Effector CD8-positive, alpha-beta T cell (primary cell): ENCODE measurements around the gene TBX18.

Source experiments
- DNase-seq: peaks from one replicate; lab custom pipeline; 2025; lab: John Stamatoyannopoulos, UW
- total RNA-seq, 4 experiments: gene quantifications; one replicate each; lab custom pipeline; 2026; lab: John Stamatoyannopoulos, UW

Gene TBX18
- 0 to 0.53 (median 0.18) reads per million in 4 experiments for total RNA-seq

DNA sequence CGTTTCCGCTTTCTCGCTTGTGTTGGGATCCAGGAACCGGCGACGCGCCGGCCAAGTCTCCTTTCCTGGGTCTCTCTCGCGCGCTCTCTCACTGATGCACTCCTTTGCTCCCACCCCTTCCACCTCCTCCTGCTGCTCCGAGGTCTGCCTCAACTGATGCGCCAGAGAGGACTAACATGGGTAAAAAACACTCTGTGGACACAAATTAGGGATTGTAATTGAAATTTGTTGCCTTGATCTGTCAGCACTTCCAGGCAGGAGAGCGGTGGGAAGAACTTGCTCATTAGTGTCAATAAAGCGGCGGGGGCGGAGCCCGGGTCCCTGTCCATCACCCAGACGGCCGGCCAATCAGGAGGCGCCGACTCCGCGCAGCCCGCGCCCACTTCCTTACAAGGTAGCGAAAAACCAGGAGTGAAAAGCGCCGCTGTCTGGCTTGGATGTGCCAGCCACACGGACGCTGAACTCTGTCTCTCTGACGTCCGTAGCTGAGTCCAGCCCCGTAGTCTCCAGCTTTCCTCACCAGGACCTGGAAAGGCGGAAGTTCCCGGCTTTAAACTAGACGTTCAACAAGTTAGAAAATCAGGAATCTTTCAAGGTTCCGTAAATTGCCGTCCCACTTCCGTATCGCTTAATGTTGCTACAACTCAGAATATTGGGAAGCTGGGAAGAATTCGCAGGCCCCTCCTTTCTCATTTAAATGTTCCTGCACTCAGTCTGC, at the start of gene TBX18:
TSS of gene TBX18 (minus strand) at position 267 of the 718 bp plus-strand sequence. CDS start 417 bp downstream, outside the sequence.
- DNase-seq: no peak

DNA sequence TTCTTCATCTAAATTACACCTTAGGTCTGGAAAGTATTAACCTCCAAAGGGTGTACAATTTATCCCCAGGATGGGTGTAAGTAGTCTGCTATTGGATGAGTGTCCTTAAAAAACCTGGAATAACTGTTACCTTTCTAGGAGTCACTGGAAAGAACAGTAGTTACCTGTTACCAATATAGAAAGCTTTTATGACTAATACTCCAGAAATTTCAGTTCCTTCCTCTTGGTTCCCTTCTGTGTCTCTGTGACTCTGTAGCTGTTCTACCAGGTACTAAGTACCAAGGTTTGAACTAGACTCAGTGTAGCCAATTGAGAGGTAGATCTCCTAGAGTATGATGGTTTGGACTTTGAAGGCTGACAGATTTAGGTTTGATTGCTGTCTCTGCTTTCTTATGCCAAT, 47.0 kb upstream of the TBX18 start:
- DNase-seq: no peak

DNA sequence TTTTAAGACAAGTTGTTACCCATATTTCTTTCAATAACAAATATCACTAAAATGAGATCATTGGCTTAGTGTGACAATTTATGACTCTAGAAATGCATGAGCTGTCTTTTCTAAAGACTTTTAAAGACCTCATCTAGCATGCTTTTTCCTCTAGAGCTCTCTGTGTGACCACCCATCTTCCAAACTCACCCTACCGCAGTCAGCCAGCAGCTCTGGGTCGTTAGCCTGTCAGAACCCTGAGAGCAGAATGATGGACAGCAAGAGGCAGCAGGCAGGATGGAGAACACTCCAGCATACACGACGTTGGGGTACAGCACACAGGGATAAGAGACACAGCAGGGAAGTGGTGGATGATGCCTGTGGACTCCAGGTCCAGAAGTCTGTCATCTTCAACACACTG, 45.1 kb upstream of the TBX18 start:
- DNase-seq: no peak

DNA sequence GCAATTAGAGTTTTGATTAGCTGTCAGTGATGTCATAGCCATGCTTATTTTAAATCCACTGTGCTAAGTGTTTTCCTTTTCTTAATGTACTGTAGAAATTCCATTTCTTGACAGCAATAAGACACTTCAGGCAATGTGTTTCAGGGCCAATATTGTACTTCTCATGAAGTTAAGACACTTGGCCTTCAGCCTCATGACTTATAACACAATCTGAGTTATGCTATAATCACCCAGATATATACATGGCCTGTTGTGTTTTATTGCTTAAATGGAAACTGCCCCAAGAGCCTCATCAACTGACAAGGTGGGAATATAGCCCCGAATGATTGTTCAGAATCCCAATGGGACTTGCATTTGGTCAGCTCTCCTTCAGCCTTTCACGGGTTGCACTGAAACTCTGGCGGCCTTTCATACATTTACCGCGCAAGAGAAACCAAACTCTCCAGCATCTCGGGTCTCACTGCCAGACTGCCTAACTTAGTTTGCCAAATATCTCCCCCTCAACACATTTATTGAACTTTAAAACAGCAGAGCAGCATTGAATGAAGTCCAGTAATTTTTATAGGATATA, 44.2 kb upstream of the TBX18 start:
- DNase-seq: no peak

DNA sequence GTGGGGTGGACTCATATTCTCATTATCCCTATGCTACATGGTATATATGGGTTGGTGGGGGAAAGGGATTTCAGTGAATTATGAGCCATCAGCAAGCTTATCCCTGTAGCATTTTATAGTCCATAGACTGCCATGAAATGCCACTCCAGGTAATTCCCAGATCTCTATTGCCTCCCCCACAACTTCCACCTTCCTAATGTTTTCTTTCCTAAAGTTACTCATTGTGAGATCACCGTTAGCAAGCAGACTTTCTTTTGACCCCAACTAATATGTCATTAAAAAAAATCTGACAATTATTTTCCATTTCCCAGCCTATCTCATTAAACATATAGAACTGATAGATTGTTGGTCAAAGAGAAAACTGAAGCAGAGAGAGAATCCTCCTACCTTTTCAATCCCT, 40.7 kb upstream of the TBX18 start:
- DNase-seq: no peak

DNA sequence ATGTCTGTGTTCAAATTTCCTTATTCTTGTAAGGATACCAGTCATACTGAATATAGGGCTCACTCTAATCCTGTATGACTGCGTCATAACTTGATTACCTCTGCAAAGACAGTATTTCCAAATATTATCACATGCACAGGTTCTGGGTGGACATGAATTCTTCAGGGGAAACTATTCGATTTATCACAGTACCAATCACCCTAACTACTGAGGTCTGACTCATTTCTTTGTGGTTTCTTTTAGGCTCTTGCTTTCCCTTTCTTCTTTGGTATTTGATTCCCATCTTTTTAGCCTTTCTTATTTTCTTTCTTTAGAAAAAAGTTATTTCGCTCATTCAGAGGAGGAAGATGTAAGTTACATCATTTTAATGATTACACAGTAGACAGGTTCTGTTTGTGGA, 40.3 kb upstream of the TBX18 start:
- DNase-seq: no peak

DNA sequence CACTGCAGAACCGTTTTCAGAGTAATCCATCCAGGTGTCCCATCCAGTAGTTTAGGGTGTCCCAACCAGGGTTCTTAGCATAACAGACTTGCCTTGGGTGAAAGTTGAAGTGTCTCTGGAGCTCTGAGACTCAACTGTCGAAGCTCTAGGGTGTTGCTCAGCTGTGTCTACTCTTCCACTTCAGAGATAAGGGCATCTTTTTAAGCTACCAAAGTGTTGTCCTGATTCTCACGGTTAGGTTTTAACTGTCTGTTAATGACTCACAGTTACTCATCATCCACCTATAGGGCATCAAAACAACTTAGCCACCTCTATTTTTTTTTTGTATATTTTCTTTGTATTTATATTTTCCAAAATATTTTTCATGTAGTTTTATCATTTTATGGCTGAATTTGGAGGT, 36.9 kb upstream of the TBX18 start:
- no peak for DNase-seq

DNA sequence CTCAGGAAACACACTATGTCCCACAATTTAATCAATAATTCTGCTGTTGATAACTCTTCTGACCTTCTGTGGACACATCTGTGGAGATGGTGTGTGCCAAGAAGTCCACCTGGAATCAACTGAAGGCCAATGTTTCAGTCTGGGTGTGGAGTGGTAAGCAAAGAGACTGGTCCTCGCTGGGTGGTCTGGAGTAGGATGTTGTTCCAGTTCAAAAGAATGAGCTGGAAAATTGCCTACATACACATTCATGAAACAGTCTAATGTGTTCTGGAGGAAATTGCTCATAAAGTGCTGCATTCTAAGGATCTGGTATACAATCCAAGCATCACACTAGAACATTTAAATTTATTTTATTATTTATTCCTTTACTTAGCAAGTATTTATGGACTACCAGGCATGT, 33.9 kb upstream of the TBX18 start:
- DNase-seq: no peak

DNA sequence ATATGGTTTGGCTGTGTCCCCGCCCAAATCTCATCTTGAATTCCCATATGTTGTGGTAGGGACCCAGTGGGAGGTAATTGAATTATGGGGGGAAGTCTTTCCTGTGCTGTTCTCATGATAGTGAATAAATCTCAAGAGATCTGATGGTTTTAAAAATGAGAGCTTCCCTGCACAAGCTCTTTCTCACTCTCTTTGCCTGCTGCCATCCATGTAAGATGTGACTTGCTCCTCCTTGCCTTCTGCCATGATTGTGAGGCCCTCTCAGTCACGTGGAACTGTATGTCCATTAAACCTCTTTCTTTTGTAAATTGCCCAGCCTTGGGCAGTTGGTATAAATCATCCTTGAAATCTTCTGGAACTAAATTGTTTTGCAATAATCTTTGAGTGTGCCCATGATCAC, 31.9 kb upstream of the TBX18 start:
- DNase-seq: no peak

DNA sequence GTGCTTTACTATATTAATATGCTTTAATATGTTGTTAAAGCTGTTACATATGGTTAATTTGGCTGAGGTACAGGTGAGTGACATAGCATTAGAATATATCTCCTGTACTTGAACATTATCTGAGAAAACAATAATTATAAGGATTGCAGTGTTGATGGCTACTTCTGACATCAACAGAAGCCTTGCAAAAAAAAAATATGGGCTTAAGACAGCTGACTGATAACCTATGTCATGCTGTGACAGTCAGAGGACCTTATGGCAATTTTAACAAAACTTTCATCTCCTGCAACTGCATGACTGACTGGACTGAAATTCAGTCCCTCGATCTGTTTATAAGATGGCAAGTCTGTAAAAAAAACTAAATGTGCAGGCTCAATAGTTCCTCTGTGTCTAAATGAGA, 27.5 kb upstream of the TBX18 start:
- no peak for DNase-seq

DNA sequence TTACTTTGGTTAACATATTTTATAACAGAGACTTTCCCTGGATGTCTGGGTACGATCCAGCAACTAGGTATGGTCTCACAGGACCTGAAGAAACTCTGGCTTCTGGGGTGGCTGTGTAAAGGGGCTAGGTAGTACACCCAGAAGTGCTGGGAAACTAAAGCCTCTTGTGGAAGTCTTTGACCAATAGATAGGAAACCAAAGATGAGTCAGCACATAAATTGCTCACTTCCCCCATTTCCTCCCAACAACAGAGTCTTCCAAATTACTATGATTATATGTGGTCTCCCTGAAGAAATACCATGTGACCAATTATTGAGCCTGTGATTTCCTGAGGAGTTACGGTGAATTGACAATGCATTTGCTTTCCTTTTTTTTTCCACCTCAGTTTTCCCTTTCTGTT, 26.8 kb upstream of the TBX18 start:
- no peak for DNase-seq

DNA sequence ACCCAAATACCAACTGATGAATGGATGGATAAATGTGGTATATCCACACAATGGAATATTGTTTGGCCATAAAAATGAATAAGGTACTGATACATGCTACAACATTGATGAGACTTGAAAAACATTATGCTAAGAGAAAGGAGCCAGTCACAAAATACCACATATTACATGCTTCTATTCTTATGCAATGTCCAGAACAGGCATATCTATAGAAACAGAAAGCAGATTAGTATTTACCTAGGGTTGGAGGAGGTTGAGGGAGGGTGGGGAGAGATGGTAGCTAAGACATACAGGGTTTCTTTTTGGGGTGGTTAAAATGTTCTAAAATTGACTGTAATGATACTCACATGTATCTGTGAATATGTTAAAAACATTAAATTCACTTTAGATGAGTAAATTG, 24.8 kb upstream of the TBX18 start:
- no peak for DNase-seq

DNA sequence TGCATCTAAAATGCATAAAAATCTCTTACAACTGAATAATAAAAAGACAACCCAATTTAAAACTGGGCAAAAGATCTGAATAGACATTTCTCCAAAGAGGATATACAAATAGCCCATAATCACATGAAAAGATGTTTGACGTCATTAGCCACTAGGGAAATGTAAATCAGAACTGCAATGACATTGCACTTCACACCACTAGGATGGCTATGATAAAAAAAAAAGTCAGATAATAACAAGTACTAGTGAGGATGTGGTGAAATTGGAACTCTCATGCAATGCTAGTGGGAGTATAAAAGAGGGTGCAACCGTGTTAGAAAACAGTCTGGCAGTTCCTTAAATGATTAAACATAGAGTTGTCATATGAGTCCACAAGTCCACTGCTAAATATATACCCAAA, 24.3 kb upstream of the TBX18 start:
- no peak for DNase-seq

DNA sequence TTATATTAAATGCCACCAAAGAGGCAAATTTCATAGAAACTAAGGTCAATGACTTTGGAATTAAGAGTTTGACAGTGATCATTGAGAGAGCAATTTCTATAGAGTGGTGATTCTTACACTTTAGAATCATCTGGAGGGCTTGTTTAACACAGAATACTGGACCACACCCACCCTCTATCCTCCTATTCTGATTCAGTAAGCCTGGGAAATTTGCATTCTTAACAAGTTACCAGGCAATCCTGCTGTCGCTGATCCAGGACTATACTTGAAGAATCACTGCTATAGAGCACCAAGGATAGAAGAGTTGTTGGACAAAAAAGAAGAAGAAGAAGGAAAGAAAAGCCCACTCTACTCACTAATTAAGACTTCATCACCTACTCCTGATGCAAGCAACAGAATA, 21.3 kb upstream of the TBX18 start:
- no peak for DNase-seq

DNA sequence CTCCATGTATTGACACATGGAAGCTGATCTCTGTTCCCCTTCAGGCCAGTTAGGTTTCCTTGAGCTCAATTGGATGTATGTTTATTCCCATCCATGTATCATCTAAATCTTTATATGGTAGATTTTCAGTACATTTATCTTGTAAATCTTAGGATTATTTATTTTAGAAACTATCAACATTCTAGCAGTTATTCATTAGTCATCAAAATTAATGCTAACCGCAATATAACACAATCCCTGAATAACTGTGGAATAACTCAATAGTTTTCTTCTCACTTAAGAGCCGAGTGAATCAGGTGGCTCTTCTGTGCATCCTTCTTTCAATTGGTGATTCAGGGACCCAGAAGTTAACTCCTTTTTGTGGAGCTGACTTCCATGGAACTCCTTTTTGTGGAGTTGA, 15.5 kb upstream of the TBX18 start:
- DNase-seq: no peak

DNA sequence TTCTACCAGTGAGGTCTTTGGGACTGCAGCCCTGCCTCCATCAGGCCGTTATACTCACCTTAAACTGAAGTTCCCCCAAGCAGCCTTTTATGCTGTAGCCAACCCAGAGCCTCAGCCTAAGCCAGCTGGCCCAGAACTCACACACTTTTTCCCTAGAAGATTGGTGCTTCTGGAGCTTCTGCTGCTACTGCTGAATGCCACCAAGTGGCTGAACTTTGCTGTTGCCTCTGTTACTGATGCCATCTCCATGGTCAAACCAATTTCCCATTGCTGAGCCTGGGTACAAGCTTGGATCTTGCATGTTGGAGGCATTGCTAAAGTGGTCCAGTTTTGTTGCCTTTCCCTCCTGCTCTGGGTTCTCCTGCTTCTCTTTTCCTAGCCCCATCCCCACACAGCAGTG, 15.0 kb upstream of the TBX18 start:
- DNase-seq: no peak

DNA sequence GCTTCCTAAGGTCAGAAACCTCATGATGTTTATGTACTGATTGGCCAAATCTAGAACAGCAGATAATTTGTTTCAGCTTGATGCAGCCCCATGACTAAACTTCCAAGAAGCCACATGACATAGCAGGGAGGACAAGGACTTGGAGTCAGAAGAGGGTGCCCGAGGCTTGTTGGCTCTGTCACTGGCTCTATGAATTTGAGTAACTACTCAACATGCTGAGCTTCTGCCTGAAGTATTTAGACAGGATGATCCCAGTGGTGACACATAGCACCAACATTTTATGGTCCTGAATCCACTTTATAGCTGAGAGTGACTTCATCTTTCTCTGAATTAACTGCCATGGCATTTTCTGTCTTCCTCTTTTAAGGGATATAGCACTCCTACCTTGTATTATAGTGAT, 13.5 kb upstream of the TBX18 start:
- DNase-seq: no peak

DNA sequence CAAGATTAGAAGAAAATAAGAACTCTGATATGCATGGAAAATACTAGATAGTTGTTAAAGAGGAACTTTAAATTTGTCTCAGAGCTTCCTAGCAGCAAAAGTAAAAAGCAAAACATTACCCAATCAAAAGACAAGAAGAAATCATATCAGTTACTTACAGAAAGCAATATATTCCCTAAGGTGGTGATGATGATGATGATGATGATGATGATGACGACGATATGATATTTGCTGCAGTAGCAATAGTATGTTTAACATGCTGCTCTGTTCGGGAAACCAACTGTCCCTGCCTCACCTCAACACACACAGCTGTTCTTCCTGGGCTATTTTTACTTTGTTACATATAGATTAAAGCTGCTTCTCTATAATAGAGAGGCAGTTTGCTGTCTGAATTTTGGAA, 12.0 kb upstream of the TBX18 start:
- DNase-seq: no peak

DNA sequence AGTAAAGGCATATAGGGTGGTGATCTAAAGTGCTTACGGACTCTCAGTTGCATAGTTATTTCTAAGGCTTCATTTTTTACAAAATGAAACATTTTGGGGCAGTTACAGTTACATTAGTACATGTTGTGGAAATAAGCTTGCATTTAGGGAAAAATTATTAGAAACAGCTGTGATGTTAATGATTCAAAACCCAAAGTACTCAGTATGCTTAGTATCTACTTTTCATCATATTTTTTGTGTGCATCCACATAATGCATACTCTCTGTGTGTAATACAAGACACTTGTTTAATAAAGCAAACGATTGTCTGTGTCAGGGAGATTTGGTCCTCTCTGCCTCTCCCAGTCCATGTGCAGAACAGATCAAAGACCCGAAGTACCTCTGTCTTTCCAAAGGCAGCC, 11.4 kb upstream of the TBX18 start:
- DNase-seq: no peak

DNA sequence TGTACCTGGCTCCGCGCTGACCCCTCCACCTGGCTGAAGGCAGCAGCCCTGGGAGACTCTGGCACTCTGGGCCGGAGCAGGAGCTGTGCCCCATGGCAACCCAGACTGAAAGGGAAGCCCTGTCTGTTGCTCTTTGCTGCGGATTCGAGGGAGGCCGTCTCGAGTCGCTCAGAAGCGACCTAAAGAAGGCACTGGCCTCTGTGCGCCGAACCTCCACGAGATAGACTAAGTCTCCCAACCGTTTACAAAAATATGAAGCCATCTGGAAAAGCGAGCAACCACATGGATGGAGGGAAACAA, 10.5 kb upstream of the TBX18 start:
- no peak for DNase-seq

DNA sequence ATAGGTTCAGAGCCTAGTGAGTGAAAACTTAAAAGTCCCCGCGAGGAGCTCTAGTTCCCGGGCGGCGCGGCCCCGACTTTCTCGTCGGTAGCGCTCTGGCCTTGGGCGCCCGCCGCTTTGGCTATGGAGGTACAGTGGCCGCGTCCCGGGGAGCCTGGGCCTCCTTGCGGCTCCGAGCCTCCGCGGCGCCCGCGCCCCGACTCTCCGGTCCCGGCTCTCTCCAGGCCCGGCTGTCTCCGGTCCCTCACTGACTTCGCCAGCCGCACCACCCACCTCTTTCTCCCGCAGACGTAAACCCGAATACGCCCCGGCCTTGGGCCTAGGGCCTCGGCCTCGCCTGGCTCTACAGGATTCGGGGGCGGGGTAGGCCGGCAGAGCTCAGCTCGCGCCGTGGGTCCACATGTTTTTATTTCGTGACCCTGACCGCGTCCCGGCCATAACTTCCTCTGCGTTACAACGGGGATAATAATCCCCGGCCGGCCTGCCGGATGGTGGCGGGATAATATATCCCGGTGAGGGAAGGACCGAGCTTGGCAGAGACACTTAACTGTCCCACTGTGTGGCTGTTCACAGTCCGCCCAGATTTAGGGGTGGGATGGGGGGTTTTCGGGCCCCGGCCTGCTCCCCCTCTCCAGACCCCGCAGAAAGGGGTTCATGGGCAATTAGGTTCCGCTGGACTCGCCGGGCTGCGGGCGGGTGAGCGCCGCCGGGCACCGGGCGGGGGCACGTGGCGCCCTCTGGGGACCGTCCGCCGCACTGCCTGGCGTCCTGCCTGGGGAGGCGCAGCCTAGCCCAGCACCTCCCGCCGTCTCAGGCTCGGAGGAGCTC, 10.0 kb upstream of the TBX18 start:
- DNase-seq: no peak

DNA sequence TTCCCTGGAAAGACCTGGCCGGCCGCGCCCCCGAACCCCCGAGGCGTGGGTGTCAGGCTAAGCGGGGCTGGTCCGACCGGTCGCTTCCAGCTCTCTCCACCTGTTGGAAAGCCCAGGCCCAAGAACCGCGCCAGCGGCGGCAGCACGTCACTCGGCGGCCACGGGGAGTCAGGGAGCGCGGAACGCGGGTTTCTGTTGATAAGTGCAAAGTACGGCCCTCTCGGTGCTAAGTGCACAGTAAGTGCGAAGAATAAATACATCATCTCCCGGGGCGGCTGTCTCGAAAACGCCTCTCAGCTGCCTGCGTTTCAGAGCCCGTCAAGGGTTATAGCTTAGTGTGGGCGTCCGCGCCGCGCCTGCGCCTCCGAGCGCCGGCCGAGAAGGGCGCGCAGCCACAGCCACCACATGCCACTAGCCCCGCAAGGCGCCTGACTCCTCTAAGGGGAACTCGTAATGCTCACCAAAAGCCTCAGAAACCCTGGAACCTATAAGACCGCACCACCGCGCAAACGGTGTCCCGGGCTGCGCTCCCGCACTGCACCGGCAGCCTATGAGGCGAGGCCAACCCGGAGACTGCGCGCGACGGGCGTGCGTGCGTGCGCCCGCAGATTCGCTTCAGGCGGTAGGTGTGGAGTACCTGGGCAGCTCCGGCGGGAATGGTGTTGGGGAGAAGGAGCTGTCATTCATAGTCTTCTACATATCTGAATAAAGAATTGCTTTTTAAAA, 9.2 kb upstream of the TBX18 start:
- DNase-seq: no peak

DNA sequence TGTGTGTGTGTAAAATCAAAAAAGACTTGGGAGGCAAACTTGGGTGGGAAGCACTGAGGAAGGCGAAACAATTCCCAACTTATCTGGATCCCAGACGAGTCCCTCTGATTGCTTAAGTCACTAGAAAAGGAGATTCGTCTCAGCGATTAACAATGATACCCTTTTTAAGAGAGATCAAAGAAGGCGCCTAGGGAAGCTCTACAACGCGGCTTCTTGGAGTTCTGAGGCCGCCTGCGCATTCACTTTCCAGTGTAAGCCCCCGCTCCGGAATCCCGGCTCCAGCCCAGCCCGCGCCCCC, 8.7 kb upstream of the TBX18 start:
- no peak for DNase-seq
